HepG2 (cell line): ENCODE data around the gene SOWAHB. TPM values are rescaled to one million over a fixed set of nuclear protein-coding genes. Genes with fewer than 3 reads are reported as not detected.

ENCODE experiments used
- AKAP8 ChIP-seq: sonication (generic); formaldehyde crosslinking; IDR thresholded peaks from 2 replicates; pipeline ENCODE4 v1.5.1; 2020; ENCODE audit warnings: mild to moderate bottlenecking, missing genetic modification reagents
- BCL6 ChIP-seq: IDR thresholded peaks from 2 replicates; pipeline ENCODE4 v1.6.1; 2016; ENCODE audit warnings: missing genetic modification reagents, missing compliant biosample characterization
- EP300 ChIP-seq, 3 experiments: sonication (generic) in 1 of 3; formaldehyde crosslinking in 1 of 3; IDR thresholded peaks; 2 replicates each; pipeline versions ENCODE4 v1.5.1 to v1.6.1; 2011 to 2020; ENCODE audit warnings: low read depth in 2 of 3, low read length in 2 of 3, borderline replicate concordance in 1 of 3, improper control_type of control experiment in 1 of 3, mild to moderate bottlenecking in 1 of 3, missing genetic modification reagents in 1 of 3, moderate library complexity in 1 of 3
- MXI1 ChIP-seq: IDR thresholded peaks from 3 replicates; pipeline ENCODE4 v1.6.1; 2012; ENCODE audit warnings: low read depth, low read length, inconsistent platforms, borderline replicate concordance
- NKX3-1 ChIP-seq: sonication (generic); formaldehyde crosslinking; IDR thresholded peaks from 2 replicates; pipeline ENCODE4 v1.5.0; 2020; ENCODE audit warnings: missing genetic modification reagents
- NR2F2 ChIP-seq: IDR thresholded peaks from 2 replicates; pipeline ENCODE4 v1.6.1; 2012; ENCODE audit warnings: low read depth, inconsistent platforms, borderline replicate concordance
- PPARG ChIP-seq: conservative IDR thresholded peaks from 2 replicates; pipeline ENCODE4 v1.6.1; 2016; ENCODE audit warnings: missing biosample characterization, missing genetic modification reagents
- RFXAP ChIP-seq: sonication (generic); formaldehyde crosslinking; IDR thresholded peaks from 2 replicates; pipeline ENCODE4 v1.4.0; 2020; ENCODE audit warnings: missing genetic modification reagents, borderline replicate concordance
- SOX6 ChIP-seq, 2 experiments: fragments of 450-650 bp in 1 of 2; sonication (generic) in 1 of 2; formaldehyde crosslinking in 1 of 2; IDR thresholded peaks; 2 replicates each; pipeline versions ENCODE4 v1.4.0 to v1.6.1; 2017 to 2020; ENCODE audit warnings: antibody characterized with exemption in 1 of 2, mild to moderate bottlenecking in 1 of 2, missing genetic modification reagents in 1 of 2
- TEAD3 ChIP-seq: optimal IDR thresholded peaks from 2 replicates; pipeline ENCODE3; 2016; ENCODE audit warnings: borderline replicate concordance
- TFAP4 ChIP-seq: sonication (generic); IDR thresholded peaks from 2 replicates; pipeline ENCODE4 v1.6.1; 2016; ENCODE audit warnings: low read depth, borderline replicate concordance
- ZFP37 ChIP-seq: sonication (generic); formaldehyde crosslinking; IDR thresholded peaks from 2 replicates; pipeline ENCODE4 v1.4.0; 2020; ENCODE audit warnings: missing genetic modification reagents, borderline replicate concordance
- ZNF292 ChIP-seq: sonication (generic); formaldehyde crosslinking; IDR thresholded peaks from 2 replicates; pipeline ENCODE4 v1.8.1; 2022; ENCODE audit warnings: mild to moderate bottlenecking, low read depth, missing genetic modification reagents, borderline replicate concordance
- ZNF652 ChIP-seq: IDR thresholded peaks from 2 replicates; pipeline ENCODE4 v1.6.1; 2016; ENCODE audit warnings: low read depth, borderline replicate concordance
- polyA plus RNA-seq, 8 experiments: library from polyadenylated mRNA; depleted of rRNA in 3 of 8; stranded (reverse) in 7 of 8; unstranded in 1 of 8; fragments of >200 nt; fragmentation: Illumina TruSeq in 4 of 8; extraction: Trizol in 4 of 8; gene quantifications; 2 replicates each; pipeline versions ENCODE4 v1.2.1 to v1.2.3, GENCODE V29; 2011 to 2016; ENCODE audit warnings: low read depth in 4 of 8, missing spikeins in 1 of 8, mixed read lengths in 1 of 8; ENCODE audit not compliant: insufficient read depth in 1 of 8
- total RNA-seq, 5 experiments: library from RNA; depleted of rRNA; stranded (reverse); fragments of >200 nt; fragmentation: Illumina TruSeq; extraction: Trizol; gene quantifications; 2 replicates each; pipeline ENCODE4 v1.2.3, GENCODE V29; 2016; ENCODE audit warnings: low read depth in 1 of 5
- TF ChIP-seq, protein P1 (sequence below): sonication (generic); formaldehyde crosslinking; IDR thresholded peaks from 2 replicates; pipeline ENCODE4 v1.4.0; 2020; ENCODE audit warnings: missing genetic modification reagents
- TF ChIP-seq, protein P2 (sequence below), 2 experiments: IDR thresholded peaks; 2 replicates each; pipeline ENCODE4 v1.6.1; 2011 to 2012; ENCODE audit warnings: low read length in 2 of 2, borderline replicate concordance in 1 of 2, low read depth in 1 of 2, mild to moderate bottlenecking in 1 of 2, moderate library complexity in 1 of 2
- TF ChIP-seq, protein P3 (sequence below): IDR thresholded peaks from 2 replicates; pipeline ENCODE4 v1.4.0; 2020; ENCODE audit warnings: mild to moderate bottlenecking, missing genetic modification reagents

SOWAHB gene
- total and polyA plus RNA-seq, 2 of the 13 experiments (the other 11 are each of a cell fraction or from before 2014, with no cell fraction given): 0.12 to 0.51 TPM

DNA sequence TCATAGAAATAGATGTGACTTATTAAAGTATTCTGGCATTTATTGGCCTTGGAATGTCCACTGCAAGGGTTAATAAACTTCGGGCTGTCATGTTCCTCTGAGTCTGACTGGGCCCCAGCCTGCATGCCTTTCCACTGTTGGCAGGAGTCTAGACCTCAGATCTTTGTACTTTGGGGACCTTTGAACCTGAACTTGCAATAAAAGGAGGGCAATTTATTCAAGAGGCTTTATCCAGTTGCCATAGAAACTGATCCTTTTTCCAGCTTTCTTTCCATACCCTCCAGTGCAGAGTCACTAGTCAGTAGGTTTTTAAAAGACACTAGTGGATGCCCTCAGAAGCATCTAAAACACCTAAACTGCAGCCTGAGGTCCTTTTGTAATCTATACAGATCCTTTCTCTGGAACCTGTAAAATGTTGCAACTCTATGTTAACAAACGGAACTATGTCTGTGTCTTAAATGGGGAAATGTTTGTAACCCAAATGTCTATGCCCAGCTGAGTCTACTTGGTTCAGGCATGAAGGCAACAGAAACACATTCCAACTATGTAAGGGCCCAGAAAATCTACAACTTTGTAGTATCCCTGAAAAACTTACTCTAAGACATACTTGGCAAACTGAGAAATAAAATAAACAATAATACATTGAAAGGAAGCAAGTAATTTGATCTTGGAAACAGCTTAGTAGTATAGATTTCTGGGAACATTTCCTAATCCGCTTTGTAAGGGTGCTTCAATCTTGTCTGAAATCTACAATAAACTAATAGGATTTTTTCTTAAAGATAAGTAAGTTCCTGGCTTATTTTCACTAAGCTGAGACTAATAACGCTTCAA is 41.5 kb downstream of the SOWAHB start (continued):
- TF ChIP-seq ZNF292 (CRISPR knock-in tag) (peak; percentile 42; the same call in 1 of the 2 replicates), SOX6 (IDR thresholded peaks at IDR 0.05) (no peak), SOX6 (CRISPR knock-in tag; IDR thresholded peaks at IDR 0.05) (peak; percentile 80), ZNF652 (CRISPR knock-in tag) (peak; percentile 98), AKAP8 (CRISPR knock-in tag) (no peak), EP300 (IDR thresholded peaks at IDR 0.05; ENCODE audit: low read depth in 2 of 2, low read length in 2 of 2) (peak; percentile 57 to 66; a peak in 2 of 4 replicates), EP300 (CRISPR knock-in tag; IDR thresholded peaks at IDR 0.05; ENCODE audit: borderline replicate concordance) (no peak), RFXAP (0 out of 2 replicates have a peak, but pooled peaks have one; percentile 51), TFAP4 (peak; percentile 16; the same call in 1 of the 2 replicates), PPARG (CRISPR knock-in tag) (peak; percentile 51; the same call in 1 of the 2 replicates), MXI1 (peak; percentile 29; the same call in 2 of the 3 replicates), TEAD3 (CRISPR knock-in tag) (peak; percentile 73), NKX3-1 (CRISPR knock-in tag) (0 out of 2 replicates have a peak, but pooled peaks have one; percentile 50), ZFP37 (CRISPR knock-in tag) (no peak), BCL6 (CRISPR knock-in tag) (peak; percentile 80), NR2F2 (peak; percentile 73)
- TF ChIP-seq, protein P1, sequence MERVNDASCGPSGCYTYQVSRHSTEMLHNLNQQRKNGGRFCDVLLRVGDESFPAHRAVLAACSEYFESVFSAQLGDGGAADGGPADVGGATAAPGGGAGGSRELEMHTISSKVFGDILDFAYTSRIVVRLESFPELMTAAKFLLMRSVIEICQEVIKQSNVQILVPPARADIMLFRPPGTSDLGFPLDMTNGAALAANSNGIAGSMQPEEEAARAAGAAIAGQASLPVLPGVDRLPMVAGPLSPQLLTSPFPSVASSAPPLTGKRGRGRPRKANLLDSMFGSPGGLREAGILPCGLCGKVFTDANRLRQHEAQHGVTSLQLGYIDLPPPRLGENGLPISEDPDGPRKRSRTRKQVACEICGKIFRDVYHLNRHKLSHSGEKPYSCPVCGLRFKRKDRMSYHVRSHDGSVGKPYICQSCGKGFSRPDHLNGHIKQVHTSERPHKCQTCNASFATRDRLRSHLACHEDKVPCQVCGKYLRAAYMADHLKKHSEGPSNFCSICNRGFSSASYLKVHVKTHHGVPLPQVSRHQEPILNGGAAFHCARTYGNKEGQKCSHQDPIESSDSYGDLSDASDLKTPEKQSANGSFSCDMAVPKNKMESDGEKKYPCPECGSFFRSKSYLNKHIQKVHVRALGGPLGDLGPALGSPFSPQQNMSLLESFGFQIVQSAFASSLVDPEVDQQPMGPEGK (CRISPR knock-in tag): peak; percentile 47
- TF ChIP-seq, protein P2, sequence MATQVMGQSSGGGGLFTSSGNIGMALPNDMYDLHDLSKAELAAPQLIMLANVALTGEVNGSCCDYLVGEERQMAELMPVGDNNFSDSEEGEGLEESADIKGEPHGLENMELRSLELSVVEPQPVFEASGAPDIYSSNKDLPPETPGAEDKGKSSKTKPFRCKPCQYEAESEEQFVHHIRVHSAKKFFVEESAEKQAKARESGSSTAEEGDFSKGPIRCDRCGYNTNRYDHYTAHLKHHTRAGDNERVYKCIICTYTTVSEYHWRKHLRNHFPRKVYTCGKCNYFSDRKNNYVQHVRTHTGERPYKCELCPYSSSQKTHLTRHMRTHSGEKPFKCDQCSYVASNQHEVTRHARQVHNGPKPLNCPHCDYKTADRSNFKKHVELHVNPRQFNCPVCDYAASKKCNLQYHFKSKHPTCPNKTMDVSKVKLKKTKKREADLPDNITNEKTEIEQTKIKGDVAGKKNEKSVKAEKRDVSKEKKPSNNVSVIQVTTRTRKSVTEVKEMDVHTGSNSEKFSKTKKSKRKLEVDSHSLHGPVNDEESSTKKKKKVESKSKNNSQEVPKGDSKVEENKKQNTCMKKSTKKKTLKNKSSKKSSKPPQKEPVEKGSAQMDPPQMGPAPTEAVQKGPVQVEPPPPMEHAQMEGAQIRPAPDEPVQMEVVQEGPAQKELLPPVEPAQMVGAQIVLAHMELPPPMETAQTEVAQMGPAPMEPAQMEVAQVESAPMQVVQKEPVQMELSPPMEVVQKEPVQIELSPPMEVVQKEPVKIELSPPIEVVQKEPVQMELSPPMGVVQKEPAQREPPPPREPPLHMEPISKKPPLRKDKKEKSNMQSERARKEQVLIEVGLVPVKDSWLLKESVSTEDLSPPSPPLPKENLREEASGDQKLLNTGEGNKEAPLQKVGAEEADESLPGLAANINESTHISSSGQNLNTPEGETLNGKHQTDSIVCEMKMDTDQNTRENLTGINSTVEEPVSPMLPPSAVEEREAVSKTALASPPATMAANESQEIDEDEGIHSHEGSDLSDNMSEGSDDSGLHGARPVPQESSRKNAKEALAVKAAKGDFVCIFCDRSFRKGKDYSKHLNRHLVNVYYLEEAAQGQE (IDR thresholded peaks at IDR 0.05; ENCODE audit: borderline replicate concordance in 1 of 2, low read depth in 1 of 2, low read length in 2 of 2): peak in 1 of 2 experiments; percentile 54; a peak in 1 of 4 replicates
- TF ChIP-seq, protein P3, sequence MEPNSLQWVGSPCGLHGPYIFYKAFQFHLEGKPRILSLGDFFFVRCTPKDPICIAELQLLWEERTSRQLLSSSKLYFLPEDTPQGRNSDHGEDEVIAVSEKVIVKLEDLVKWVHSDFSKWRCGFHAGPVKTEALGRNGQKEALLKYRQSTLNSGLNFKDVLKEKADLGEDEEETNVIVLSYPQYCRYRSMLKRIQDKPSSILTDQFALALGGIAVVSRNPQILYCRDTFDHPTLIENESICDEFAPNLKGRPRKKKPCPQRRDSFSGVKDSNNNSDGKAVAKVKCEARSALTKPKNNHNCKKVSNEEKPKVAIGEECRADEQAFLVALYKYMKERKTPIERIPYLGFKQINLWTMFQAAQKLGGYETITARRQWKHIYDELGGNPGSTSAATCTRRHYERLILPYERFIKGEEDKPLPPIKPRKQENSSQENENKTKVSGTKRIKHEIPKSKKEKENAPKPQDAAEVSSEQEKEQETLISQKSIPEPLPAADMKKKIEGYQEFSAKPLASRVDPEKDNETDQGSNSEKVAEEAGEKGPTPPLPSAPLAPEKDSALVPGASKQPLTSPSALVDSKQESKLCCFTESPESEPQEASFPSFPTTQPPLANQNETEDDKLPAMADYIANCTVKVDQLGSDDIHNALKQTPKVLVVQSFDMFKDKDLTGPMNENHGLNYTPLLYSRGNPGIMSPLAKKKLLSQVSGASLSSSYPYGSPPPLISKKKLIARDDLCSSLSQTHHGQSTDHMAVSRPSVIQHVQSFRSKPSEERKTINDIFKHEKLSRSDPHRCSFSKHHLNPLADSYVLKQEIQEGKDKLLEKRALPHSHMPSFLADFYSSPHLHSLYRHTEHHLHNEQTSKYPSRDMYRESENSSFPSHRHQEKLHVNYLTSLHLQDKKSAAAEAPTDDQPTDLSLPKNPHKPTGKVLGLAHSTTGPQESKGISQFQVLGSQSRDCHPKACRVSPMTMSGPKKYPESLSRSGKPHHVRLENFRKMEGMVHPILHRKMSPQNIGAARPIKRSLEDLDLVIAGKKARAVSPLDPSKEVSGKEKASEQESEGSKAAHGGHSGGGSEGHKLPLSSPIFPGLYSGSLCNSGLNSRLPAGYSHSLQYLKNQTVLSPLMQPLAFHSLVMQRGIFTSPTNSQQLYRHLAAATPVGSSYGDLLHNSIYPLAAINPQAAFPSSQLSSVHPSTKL (CRISPR knock-in tag): peak; percentile 89
